SK-N-SH (cell line): ENCODE data around the gene IFNAR1.

Experiments used
- CHD2 ChIP-seq: fragments of 150-350 bp; IDR thresholded peaks from 2 replicates; pipeline ENCODE4 v1.6.1; 2018; ENCODE audit warnings: low read length; ENCODE audit not compliant: partially characterized antibody
- JUND ChIP-seq: IDR thresholded peaks from 2 replicates; pipeline ENCODE4 v1.4.0; 2012
- NRF1 ChIP-seq: IDR thresholded peaks from 2 replicates; pipeline ENCODE4 v1.6.1; 2012; ENCODE audit warnings: low read depth, mild to moderate bottlenecking, low read length
- RAD21 ChIP-seq: IDR thresholded peaks from 2 replicates; pipeline ENCODE4 v1.6.1; 2012; ENCODE audit warnings: mild to moderate bottlenecking, low read length
- RFX5 ChIP-seq: IDR thresholded peaks from 2 replicates; pipeline ENCODE4 v1.6.1; 2012; ENCODE audit warnings: mild to moderate bottlenecking, improper control_type of control experiment, low read length
- TAF1 ChIP-seq: IDR thresholded peaks from 2 replicates; pipeline ENCODE4 v1.6.1; 2012; ENCODE audit warnings: low read depth, mild to moderate bottlenecking, low read length, moderate library complexity, borderline replicate concordance
- TEAD4 ChIP-seq: IDR thresholded peaks from 2 replicates; pipeline ENCODE4 v1.4.0; 2012; ENCODE audit warnings: mild to moderate bottlenecking, borderline replicate concordance; ENCODE audit not compliant: insufficient read depth
- YY1 ChIP-seq: IDR thresholded peaks from 2 replicates; pipeline ENCODE4 v1.4.0; 2012; ENCODE audit warnings: low read depth, mild to moderate bottlenecking
- TF ChIP-seq, protein P1 (sequence below): IDR thresholded peaks from 2 replicates; pipeline ENCODE4; 2012
- TF ChIP-seq, protein P2 (sequence below): fragments of 200-600 bp; sonication (generic); IDR thresholded peaks from 2 replicates; pipeline ENCODE4 v1.6.1; 2017; ENCODE audit warnings: antibody characterized with exemption, mild to moderate bottlenecking, moderate library complexity
- TF ChIP-seq, protein P3 (sequence below): IDR thresholded peaks from 2 replicates; pipeline ENCODE4 v1.4.0; 2012; ENCODE audit warnings: low read depth
- TF ChIP-seq, protein P4 (sequence below): fragments of 150-350 bp; IDR thresholded peaks from 2 replicates; pipeline ENCODE4 v1.6.1; 2016; ENCODE audit warnings: mild to moderate bottlenecking, low read depth, low read length
- TF ChIP-seq, protein P5 (sequence below): fragments of 150-350 bp; IDR thresholded peaks from 2 replicates; pipeline ENCODE4 v1.6.1; 2017; ENCODE audit warnings: antibody characterized with exemption, low read length, low read depth, borderline replicate concordance

DNA sequence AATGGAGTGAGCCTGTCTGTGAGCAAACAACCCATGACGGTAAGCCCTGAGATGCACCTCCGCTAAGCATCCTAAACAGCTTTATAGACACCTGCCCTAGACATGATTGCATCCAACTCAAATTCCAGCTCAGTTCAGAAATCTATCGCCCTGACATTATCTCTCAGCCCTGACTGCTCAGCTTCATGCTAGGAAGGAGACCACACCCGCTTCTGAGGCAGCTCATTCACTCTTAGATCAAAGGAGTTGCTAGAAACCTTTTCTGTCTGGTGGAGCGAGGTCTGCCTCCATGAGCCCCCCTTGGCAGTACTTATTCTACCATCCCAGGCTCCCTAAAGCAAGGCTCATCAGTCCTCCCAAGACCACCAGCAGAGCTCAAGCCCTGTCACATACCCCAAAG is 41.6 kb upstream of the IFNAR1 start:
- no peak for TF ChIP-seq RAD21
- TF ChIP-seq, protein P1, sequence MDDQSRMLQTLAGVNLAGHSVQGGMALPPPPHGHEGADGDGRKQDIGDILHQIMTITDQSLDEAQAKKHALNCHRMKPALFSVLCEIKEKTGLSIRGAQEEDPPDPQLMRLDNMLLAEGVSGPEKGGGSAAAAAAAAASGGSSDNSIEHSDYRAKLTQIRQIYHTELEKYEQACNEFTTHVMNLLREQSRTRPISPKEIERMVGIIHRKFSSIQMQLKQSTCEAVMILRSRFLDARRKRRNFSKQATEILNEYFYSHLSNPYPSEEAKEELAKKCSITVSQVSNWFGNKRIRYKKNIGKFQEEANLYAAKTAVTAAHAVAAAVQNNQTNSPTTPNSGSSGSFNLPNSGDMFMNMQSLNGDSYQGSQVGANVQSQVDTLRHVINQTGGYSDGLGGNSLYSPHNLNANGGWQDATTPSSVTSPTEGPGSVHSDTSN: no peak
- TF ChIP-seq, protein P2, sequence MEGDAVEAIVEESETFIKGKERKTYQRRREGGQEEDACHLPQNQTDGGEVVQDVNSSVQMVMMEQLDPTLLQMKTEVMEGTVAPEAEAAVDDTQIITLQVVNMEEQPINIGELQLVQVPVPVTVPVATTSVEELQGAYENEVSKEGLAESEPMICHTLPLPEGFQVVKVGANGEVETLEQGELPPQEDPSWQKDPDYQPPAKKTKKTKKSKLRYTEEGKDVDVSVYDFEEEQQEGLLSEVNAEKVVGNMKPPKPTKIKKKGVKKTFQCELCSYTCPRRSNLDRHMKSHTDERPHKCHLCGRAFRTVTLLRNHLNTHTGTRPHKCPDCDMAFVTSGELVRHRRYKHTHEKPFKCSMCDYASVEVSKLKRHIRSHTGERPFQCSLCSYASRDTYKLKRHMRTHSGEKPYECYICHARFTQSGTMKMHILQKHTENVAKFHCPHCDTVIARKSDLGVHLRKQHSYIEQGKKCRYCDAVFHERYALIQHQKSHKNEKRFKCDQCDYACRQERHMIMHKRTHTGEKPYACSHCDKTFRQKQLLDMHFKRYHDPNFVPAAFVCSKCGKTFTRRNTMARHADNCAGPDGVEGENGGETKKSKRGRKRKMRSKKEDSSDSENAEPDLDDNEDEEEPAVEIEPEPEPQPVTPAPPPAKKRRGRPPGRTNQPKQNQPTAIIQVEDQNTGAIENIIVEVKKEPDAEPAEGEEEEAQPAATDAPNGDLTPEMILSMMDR: no peak
- TF ChIP-seq RFX5: no peak
- no peak for TF ChIP-seq TAF1
- TF ChIP-seq CHD2: no peak
- TF ChIP-seq, protein P3, sequence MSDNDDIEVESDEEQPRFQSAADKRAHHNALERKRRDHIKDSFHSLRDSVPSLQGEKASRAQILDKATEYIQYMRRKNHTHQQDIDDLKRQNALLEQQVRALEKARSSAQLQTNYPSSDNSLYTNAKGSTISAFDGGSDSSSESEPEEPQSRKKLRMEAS: no peak
- TF ChIP-seq, protein P4, sequence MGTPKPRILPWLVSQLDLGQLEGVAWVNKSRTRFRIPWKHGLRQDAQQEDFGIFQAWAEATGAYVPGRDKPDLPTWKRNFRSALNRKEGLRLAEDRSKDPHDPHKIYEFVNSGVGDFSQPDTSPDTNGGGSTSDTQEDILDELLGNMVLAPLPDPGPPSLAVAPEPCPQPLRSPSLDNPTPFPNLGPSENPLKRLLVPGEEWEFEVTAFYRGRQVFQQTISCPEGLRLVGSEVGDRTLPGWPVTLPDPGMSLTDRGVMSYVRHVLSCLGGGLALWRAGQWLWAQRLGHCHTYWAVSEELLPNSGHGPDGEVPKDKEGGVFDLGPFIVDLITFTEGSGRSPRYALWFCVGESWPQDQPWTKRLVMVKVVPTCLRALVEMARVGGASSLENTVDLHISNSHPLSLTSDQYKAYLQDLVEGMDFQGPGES: no peak
- no peak for TF ChIP-seq NRF1
- no peak for TF ChIP-seq TEAD4
- no peak for TF ChIP-seq JUND
- TF ChIP-seq, protein P5, sequence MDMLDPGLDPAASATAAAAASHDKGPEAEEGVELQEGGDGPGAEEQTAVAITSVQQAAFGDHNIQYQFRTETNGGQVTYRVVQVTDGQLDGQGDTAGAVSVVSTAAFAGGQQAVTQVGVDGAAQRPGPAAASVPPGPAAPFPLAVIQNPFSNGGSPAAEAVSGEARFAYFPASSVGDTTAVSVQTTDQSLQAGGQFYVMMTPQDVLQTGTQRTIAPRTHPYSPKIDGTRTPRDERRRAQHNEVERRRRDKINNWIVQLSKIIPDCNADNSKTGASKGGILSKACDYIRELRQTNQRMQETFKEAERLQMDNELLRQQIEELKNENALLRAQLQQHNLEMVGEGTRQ: no peak
- no peak for TF ChIP-seq YY1
